GM23338 (cell line): Measurements from ENCODE around the gene NDUFV1. TPM values are rescaled to one million over a fixed set of nuclear protein-coding genes. Genes with fewer than 3 reads are reported as not detected.

Source experiments
- ATAC-seq: fragments of 200-7000 bp; cut with Tn5 transposase; 3 replicates; pipeline ENCODE4 v1.9.1; 2020
- DNase-seq: peaks from one replicate; pipeline ENCODE4 v3.0.0-alpha.2; 2015; ENCODE audit warnings: low spot score
- H2AFZ ChIP-seq: fragments of 200-600 bp; sonication (generic); 2 replicates; pipeline ENCODE4 v1.8.0; 2016; ENCODE audit warnings: antibody characterized with exemption, mild to moderate bottlenecking, moderate library complexity
- H3F3A ChIP-seq: fragments of 200-600 bp; sonication (generic); replicated peaks from 2 replicates; pipeline ENCODE4 v1.8.0; 2017; ENCODE audit warnings: antibody characterized with exemption, mixed run types, low read depth
- H3K27ac ChIP-seq: fragments of 200-600 bp; sonication (generic); 2 replicates; pipeline ENCODE4 v1.6.1; 2016; ENCODE audit warnings: low read depth
- H3K27me3 ChIP-seq: fragments of 200-600 bp; sonication (generic); 2 replicates; pipeline ENCODE4 v1.8.0; 2016; ENCODE audit warnings: mild to moderate bottlenecking, mixed run types, moderate library complexity; ENCODE audit not compliant: insufficient read depth
- H3K36me3 ChIP-seq: fragments of 200-600 bp; sonication (generic); 2 replicates; pipeline ENCODE4 v1.8.0; 2016; ENCODE audit warnings: mild to moderate bottlenecking; ENCODE audit not compliant: insufficient read depth
- H3K4me1 ChIP-seq: fragments of 200-600 bp; sonication (generic); 2 replicates; pipeline ENCODE4 v1.8.0; 2016; ENCODE audit warnings: mild to moderate bottlenecking, moderate library complexity; ENCODE audit not compliant: insufficient read depth
- H3K4me2 ChIP-seq: fragments of 200-600 bp; sonication (generic); 2 replicates; pipeline ENCODE4 v1.7.1; 2017; ENCODE audit warnings: mixed run types
- H3K4me3 ChIP-seq: fragments of 200-600 bp; sonication (generic); 2 replicates; pipeline ENCODE4 v1.6.1; 2016; ENCODE audit warnings: mixed run types
- H3K79me2 ChIP-seq: fragments of 200-600 bp; sonication (generic); replicated peaks from 2 replicates; pipeline ENCODE4 v1.8.0; 2017; ENCODE audit warnings: mild to moderate bottlenecking; ENCODE audit not compliant: insufficient read depth
- H3K9me2 ChIP-seq: fragments of 200-600 bp; sonication (generic); 2 replicates; pipeline ENCODE4 v1.8.0; 2017; ENCODE audit not compliant: insufficient read depth
- H4K20me1 ChIP-seq: fragments of 200-600 bp; sonication (generic); replicated peaks from 2 replicates; pipeline ENCODE4 v1.8.0; 2017; ENCODE audit warnings: mild to moderate bottlenecking; ENCODE audit not compliant: insufficient read depth
- H3K27ac Mint-ChIP-seq: 2 replicates; pipeline ENCODE4 v1.8.0; 2020; ENCODE audit warnings: inconsistent platforms, mild to moderate bottlenecking, moderate library complexity, mixed read lengths
- H3K27me3 Mint-ChIP-seq: 3 replicates; pipeline ENCODE4 v1.8.0; 2022; ENCODE audit warnings: low read depth, mild to moderate bottlenecking, moderate library complexity, mixed read lengths, inconsistent platforms; ENCODE audit not compliant: insufficient read depth, poor library complexity
- H3K36me3 Mint-ChIP-seq: 3 replicates; pipeline ENCODE4 v1.8.0; 2021; ENCODE audit warnings: low read depth, mild to moderate bottlenecking, inconsistent platforms, moderate library complexity, mixed read lengths
- H3K4me1 Mint-ChIP-seq: 3 replicates; pipeline ENCODE4 v1.8.0; 2020; ENCODE audit warnings: mild to moderate bottlenecking, inconsistent platforms, mixed read lengths
- H3K4me3 Mint-ChIP-seq: 3 replicates; pipeline ENCODE4 v1.8.0; 2021; ENCODE audit warnings: moderate library complexity, mild to moderate bottlenecking, inconsistent platforms, mixed read lengths
- H3K9me3 Mint-ChIP-seq: 3 replicates; pipeline ENCODE4 v1.8.0; 2020; ENCODE audit warnings: moderate library complexity, mild to moderate bottlenecking, inconsistent platforms, mixed read lengths
- CREB1 ChIP-seq: fragments of 250-450 bp; sonication (Bioruptor Pico); IDR thresholded peaks from 2 replicates; pipeline ENCODE4 v1.5.0; 2020; ENCODE audit warnings: low read depth, mild to moderate bottlenecking, moderate library complexity
- CTCF ChIP-seq, 2 experiments: fragments of 200-600 bp in 1 of 2; sonication (generic) in 1 of 2; conservative IDR thresholded peaks; 2 replicates each; pipeline versions ENCODE4 v1.5.1 to v1.6.1; 2016 to 2017; ENCODE audit warnings: antibody characterized with exemption in 2 of 2, low read depth in 2 of 2, mild to moderate bottlenecking in 2 of 2, moderate library complexity in 1 of 2
- ETS1 ChIP-seq: IDR thresholded peaks from 2 replicates; pipeline ENCODE4 v1.6.1; 2016; ENCODE audit warnings: antibody characterized with exemption
- EZH2 ChIP-seq: fragments of 200-600 bp; sonication (generic); IDR thresholded peaks from one replicate; pipeline ENCODE4 v1.8.0; 2017; ENCODE audit warnings: antibody characterized with exemption, mild to moderate bottlenecking, low read depth; ENCODE audit not compliant: unreplicated experiment
- EZH2phosphoT487 ChIP-seq: fragments of 200-600 bp; sonication (generic); IDR thresholded peaks from one replicate; pipeline ENCODE4 v1.8.1; 2018; ENCODE audit warnings: antibody characterized with exemption; ENCODE audit not compliant: unreplicated experiment
- JUNB ChIP-seq: IDR thresholded peaks from one replicate; pipeline ENCODE4 v1.6.1; 2016; ENCODE audit warnings: antibody characterized with exemption; ENCODE audit not compliant: unreplicated experiment
- NANOG ChIP-seq: IDR thresholded peaks from 2 replicates; pipeline ENCODE4 v1.6.1; 2016; ENCODE audit warnings: antibody characterized with exemption, borderline replicate concordance
- POLR2AphosphoS5 ChIP-seq: IDR thresholded peaks from 2 replicates; pipeline ENCODE4 v1.6.1; 2016; ENCODE audit warnings: antibody characterized with exemption, low read depth
- REST ChIP-seq: IDR thresholded peaks from one replicate; pipeline ENCODE4 v1.6.1; 2018; ENCODE audit warnings: antibody characterized with exemption; ENCODE audit not compliant: unreplicated experiment
- STAT1 ChIP-seq: IDR thresholded peaks from one replicate; pipeline ENCODE4 v1.6.1; 2016; ENCODE audit warnings: antibody characterized with exemption; ENCODE audit not compliant: unreplicated experiment
- ZNF114 ChIP-seq: fragments of 250-450 bp; sonication (Bioruptor Pico); IDR thresholded peaks from 2 replicates; pipeline ENCODE4 v1.5.0; 2020; ENCODE audit warnings: mild to moderate bottlenecking, moderate library complexity
- ZNF331 ChIP-seq: fragments of 250-450 bp; sonication (Bioruptor Pico); IDR thresholded peaks from 2 replicates; pipeline ENCODE4 v1.5.0; 2020; ENCODE audit warnings: low read depth, mild to moderate bottlenecking, moderate library complexity
- polyA plus RNA-seq: library from polyadenylated mRNA; unstranded; fragments of >200 nt; fragmentation: Nextera tagmentation; extraction: Ambion mirVana; gene quantifications from 2 replicates; pipeline ENCODE4 v1.2.1, GENCODE V29; 2016
- total RNA-seq: library from RNA; depleted of rRNA; stranded (reverse); fragments of >200 nt; shearing (Covaris generic); gene quantifications from 2 replicates; pipeline ENCODE4 v1.2.3, GENCODE V29; 2014

NDUFV1 gene
- total and polyA plus RNA-seq, 2 experiments from 2014 or later: 104 to 241 TPM

GRCh38 chr11:67630228-67630942 lies 23.6 kb downstream of the NDUFV1 start:
- H3K4me3 Mint-ChIP-seq: peak overlapping the region; percentile 78
- Histone ChIP-seq H3K79me2 (no peaks in the 10 kb centered on the region), H3K36me3 (no peaks in the 10 kb centered on the region), H3K4me1 (peaks cover 10% of the 10 kb centered on the region; the same call in 1 of the 2 replicates), H3K27me3 (no peaks in the 10 kb centered on the region), H3K9me2 (no peaks in the 10 kb centered on the region), H3K4me3 (peak overlapping the region; percentile 83), H3K4me2 (peak overlapping the region; percentile 87), H3F3A (peaks cover 5% of the 10 kb centered on the region; the same call in 1 of the 2 replicates), H3K27ac (0 out of 2 replicates have a peak overlapping the region, but pooled peaks have one; percentile 83), H2AFZ (peak overlapping the region; percentile 83), H4K20me1 (no peaks in the 10 kb centered on the region)
- H3K27ac Mint-ChIP-seq: peak overlapping the region; percentile 86
- peaks cover 15% of the 10 kb centered on the region for H3K36me3 Mint-ChIP-seq
- DNase-seq: peak; percentile 100
- ATAC-seq: peak; percentile 73
- peaks cover 30% of the 10 kb centered on the region for H3K27me3 Mint-ChIP-seq
- peaks cover 20% of the 10 kb centered on the region; the same call in 2 of the 3 replicates for H3K4me1 Mint-ChIP-seq
- peaks cover 1% of the 10 kb centered on the region; the same call in 2 of the 3 replicates for H3K9me3 Mint-ChIP-seq
- TF ChIP-seq POLR2AphosphoS5 (peak; percentile 86), JUNB (no peak), CTCF (conservative IDR thresholded peaks at IDR 0.05; ENCODE audit: low read depth in 2 of 2) (peak; percentile 64 to 86)

- Mint-ChIP-seq H3K36me3 (peaks cover 10% of the 10 kb centered on the region), H3K4me1 (peaks cover 20% of the 10 kb centered on the region; the same call in 2 of the 3 replicates), H3K9me3 (no peaks in the 10 kb centered on the region; the same call in 1 of the 3 replicates), H3K27ac (peak overlapping the region; percentile 86), H3K4me3 (peak overlapping the region; percentile 78), H3K27me3 (peaks cover 30% of the 10 kb centered on the region)
- no peaks in the 10 kb centered on the region for H3K79me2 ChIP-seq
- ATAC-seq (no peak), DNase-seq (no peak)
- H3F3A ChIP-seq: peaks cover 5% of the 10 kb centered on the region; the same call in 1 of the 2 replicates
- no peaks in the 10 kb centered on the region for H3K27me3 ChIP-seq
- peak overlapping the region; percentile 83 for H3K4me3 ChIP-seq
- no peaks in the 10 kb centered on the region for H3K9me2 ChIP-seq
- no peaks in the 10 kb centered on the region for H4K20me1 ChIP-seq
- H3K27ac ChIP-seq: no peak overlapping the region
- peaks cover 10% of the 10 kb centered on the region; the same call in 1 of the 2 replicates for H3K4me1 ChIP-seq
- peak overlapping the region; percentile 87 for H3K4me2 ChIP-seq
- H2AFZ ChIP-seq: peak overlapping the region; percentile 83
- H3K36me3 ChIP-seq: no peaks in the 10 kb centered on the region
- no peak for TF ChIP-seq CTCF (conservative IDR thresholded peaks at IDR 0.05; ENCODE audit: low read depth in 2 of 2)
- no peak for TF ChIP-seq ZNF331
- no peak for TF ChIP-seq STAT1
- TF ChIP-seq NANOG: no peak
- TF ChIP-seq ETS1: no peak
- TF ChIP-seq JUNB: no peak
- no peak for TF ChIP-seq EZH2
- no peak for TF ChIP-seq CREB1 (CRISPR knock-in tag)
- TF ChIP-seq EZH2phosphoT487: no peak
- no peak for TF ChIP-seq POLR2AphosphoS5
- TF ChIP-seq REST: no peak
- TF ChIP-seq ZNF114: no peak
Measured at GRCh38 chr11:67630943-67631331, 24.2 kb downstream of the NDUFV1 start.
